Lung (tissue), 12 donors: ENCODE results near the gene ZBTB2. TPM values are rescaled to one million over a fixed set of nuclear protein-coding genes. Genes with fewer than 3 reads are reported as not detected.

Experiments used
- ATAC-seq: fragments of 200-7000 bp; cut with Tn5 transposase; one replicate; pipeline ENCODE4 v1.9.1; 2020; ENCODE audit warnings: moderate number of reproducible peaks; ENCODE audit not compliant: insufficient read depth, low FRiP score
- DNase-seq, 3 donors: peaks; one replicate each; pipeline ENCODE4 v3.0.0-alpha.2; 2013 to 2017
- H3K27ac ChIP-seq, 2 donors: one replicate each; pipeline ENCODE4 v1.5.1; 2013; ENCODE audit warnings: mild to moderate bottlenecking in 2 of 2, moderate library complexity in 2 of 2, control low read depth in 1 of 2, inconsistent platforms in 1 of 2, low read depth in 1 of 2, low read length in 1 of 2
- H3K27me3 ChIP-seq, 3 donors: one replicate each; pipeline ENCODE4 v1.5.1; 2013; ENCODE audit warnings: low read length in 2 of 3; ENCODE audit not compliant: control insufficient read depth in 3 of 3, insufficient read depth in 3 of 3
- H3K36me3 ChIP-seq, 4 donors: one replicate each; pipeline ENCODE4 v1.5.1; 2013; ENCODE audit warnings: low read length in 4 of 4, mild to moderate bottlenecking in 1 of 4, moderate library complexity in 1 of 4; ENCODE audit not compliant: control insufficient read depth in 4 of 4, insufficient read depth in 4 of 4
- H3K4me1 ChIP-seq, 5 donors: one replicate each; pipeline ENCODE4 v1.5.1; 2013; ENCODE audit warnings: low read length in 5 of 5, mild to moderate bottlenecking in 2 of 5, moderate library complexity in 1 of 5; ENCODE audit not compliant: control insufficient read depth in 5 of 5, insufficient read depth in 5 of 5
- H3K4me3 ChIP-seq: one replicate; pipeline ENCODE4 v1.5.1; 2013; ENCODE audit warnings: mild to moderate bottlenecking, control low read depth, moderate library complexity
- H3K9ac ChIP-seq, 2 donors: one replicate each; pipeline ENCODE4 v1.5.1; 2013; ENCODE audit warnings: low read length in 2 of 2, control low read depth in 1 of 2; ENCODE audit not compliant: insufficient read depth in 1 of 2
- H3K9me3 ChIP-seq, 4 donors: one replicate each; pipeline ENCODE4 v1.5.1; 2013; ENCODE audit warnings: low read length in 3 of 4, mild to moderate bottlenecking in 1 of 4, moderate library complexity in 1 of 4; ENCODE audit not compliant: control insufficient read depth in 4 of 4, insufficient read depth in 3 of 4
- whole genome bisulfite sequencing, 2 donors: extraction: QIAGEN DNeasy Blood & Tissue Kit; methylation state at CpG; one replicate each; pipeline ENCODE4 v1.1.7; 2013; 5-methylcytosine and 5-hydroxymethylcytosine counted together
- polyA plus RNA-seq, 2 donors: library from polyadenylated mRNA; stranded (reverse); fragments of 200-250 nt; gene quantifications; one replicate each; pipeline ENCODE4 v1.2.1, GENCODE V29; 2013
- total RNA-seq, 2 donors: library from RNA; depleted of rRNA in 1 of 2; stranded (reverse); fragments of >200 nt in 1 of 2; gene quantifications; one replicate each; pipeline ENCODE4 v1.2.1, GENCODE V29; 2014 to 2021
- TF ChIP-seq, protein P1 (sequence below): IDR thresholded peaks from 2 replicates; pipeline ENCODE4 v1.5.1; 2012; ENCODE audit warnings: mild to moderate bottlenecking; ENCODE audit errors: control extremely low read depth, extremely low read depth
- donor health status: control.
- donor health status: control.
- donor health status: Bipolar disorder and iron deficiency.
- donor health status: healthy.
- donor health status: DM: yes; HTN: yes; CAD: no.

The ZBTB2 gene
- total and polyA plus RNA-seq, 4 donors = 8.1 to 13.9 (median 9.8) TPM

- ATAC-seq (no peak), DNase-seq (no peak)
- Histone ChIP-seq H3K27me3 (no peaks in the 10 kb centered on the region), H3K36me3 (no peaks in the 10 kb centered on the region), H3K4me1 (peaks cover 0 to 23% (median 9%) of the 10 kb centered on the region in 5 donors), H3K9me3 (no peaks in the 10 kb centered on the region), H3K9ac (no peak overlapping the region), H3K27ac (no peak overlapping the region), H3K4me3 (no peak overlapping the region)
- TF ChIP-seq, protein P1, sequence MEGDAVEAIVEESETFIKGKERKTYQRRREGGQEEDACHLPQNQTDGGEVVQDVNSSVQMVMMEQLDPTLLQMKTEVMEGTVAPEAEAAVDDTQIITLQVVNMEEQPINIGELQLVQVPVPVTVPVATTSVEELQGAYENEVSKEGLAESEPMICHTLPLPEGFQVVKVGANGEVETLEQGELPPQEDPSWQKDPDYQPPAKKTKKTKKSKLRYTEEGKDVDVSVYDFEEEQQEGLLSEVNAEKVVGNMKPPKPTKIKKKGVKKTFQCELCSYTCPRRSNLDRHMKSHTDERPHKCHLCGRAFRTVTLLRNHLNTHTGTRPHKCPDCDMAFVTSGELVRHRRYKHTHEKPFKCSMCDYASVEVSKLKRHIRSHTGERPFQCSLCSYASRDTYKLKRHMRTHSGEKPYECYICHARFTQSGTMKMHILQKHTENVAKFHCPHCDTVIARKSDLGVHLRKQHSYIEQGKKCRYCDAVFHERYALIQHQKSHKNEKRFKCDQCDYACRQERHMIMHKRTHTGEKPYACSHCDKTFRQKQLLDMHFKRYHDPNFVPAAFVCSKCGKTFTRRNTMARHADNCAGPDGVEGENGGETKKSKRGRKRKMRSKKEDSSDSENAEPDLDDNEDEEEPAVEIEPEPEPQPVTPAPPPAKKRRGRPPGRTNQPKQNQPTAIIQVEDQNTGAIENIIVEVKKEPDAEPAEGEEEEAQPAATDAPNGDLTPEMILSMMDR = no peak
- WGBS, 2 donors = 88 to 89% methylated on average over 9 of the region's 9 CpGs
These were observed 68.8 kb downstream of the ZBTB2 start for GRCh38 chr6:151322570-151322969.

GRCh38 chr6:151321438-151321837, 69.9 kb downstream of the ZBTB2 start:
- H3K4me1 ChIP-seq = peaks cover 4 to 28% (median 9%) of the 10 kb centered on the region in 5 donors
- 95 to 100% methylated on average over 1 of the region's 1 CpG for WGBS, 2 donors
- no peak for DNase-seq
- H3K27me3 ChIP-seq = no peaks in the 10 kb centered on the region
- TF ChIP-seq, protein P1 = no peak
- no peak for ATAC-seq
- H3K9ac ChIP-seq = no peak overlapping the region
- H3K4me3 ChIP-seq = no peak overlapping the region
- H3K27ac ChIP-seq = no peak overlapping the region
- H3K9me3 ChIP-seq = no peaks in the 10 kb centered on the region
- peaks cover 0 to 1% (median 0%) of the 10 kb centered on the region in 4 donors for H3K36me3 ChIP-seq

- no peaks in the 10 kb centered on the region for H3K27me3 ChIP-seq
- peaks cover 0 to 1% (median 0%) of the 10 kb centered on the region in 4 donors for H3K36me3 ChIP-seq
- no peak overlapping the region for H3K4me3 ChIP-seq
- TF ChIP-seq, protein P1 = no peak
- no peak overlapping the region for H3K9ac ChIP-seq
- ATAC-seq = no peak
- no peak overlapping the region for H3K27ac ChIP-seq
- H3K4me1 ChIP-seq = peaks cover 4 to 27% (median 9%) of the 10 kb centered on the region in 5 donors
- 94 to 96% methylated on average over 7 of the region's 7 CpGs for WGBS, 2 donors
- H3K9me3 ChIP-seq = no peaks in the 10 kb centered on the region
- no peak for DNase-seq
These were observed 71.2 kb downstream of the ZBTB2 start for GRCh38 chr6:151320140-151320539.

DNA sequence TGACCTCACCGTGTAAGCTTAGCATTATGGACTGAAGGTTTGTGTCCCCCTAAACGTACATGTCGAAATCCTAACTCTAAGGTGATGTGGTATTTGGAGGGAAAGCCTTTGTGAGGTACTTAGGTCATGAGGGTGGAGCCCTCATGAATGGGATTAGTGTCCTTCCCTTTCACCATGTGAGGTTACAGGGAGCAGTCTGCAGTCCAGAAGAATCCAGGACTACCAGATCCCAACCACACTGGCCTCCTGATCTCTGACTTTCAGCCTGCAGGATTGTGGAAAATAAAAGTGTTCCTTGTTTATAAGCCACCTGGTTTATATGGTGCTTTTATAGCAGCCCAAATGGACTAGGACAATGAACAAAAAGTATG, 73.4 kb downstream of the ZBTB2 start:
- TF ChIP-seq, protein P1 = no peak
- DNase-seq (no peak), ATAC-seq (no peak)
- Histone ChIP-seq H3K9ac (no peak overlapping the region), H3K4me3 (no peak overlapping the region), H3K4me1 (peaks cover 0 to 14% (median 2%) of the 10 kb centered on the region in 5 donors), H3K27ac (no peak overlapping the region), H3K9me3 (no peaks in the 10 kb centered on the region), H3K36me3 (peaks cover 0 to 1% (median 0%) of the 10 kb centered on the region in 4 donors), H3K27me3 (no peaks in the 10 kb centered on the region)
- WGBS, 2 donors = 67 to 82% methylated on average over 3 of the region's 3 CpGs
